Epithelial cell of alveolus of lung (primary cell): Measurements from ENCODE around the gene MYB. TPM values are rescaled to one million over a fixed set of nuclear protein-coding genes. Genes with fewer than 3 reads are reported as not detected.

Experiments used
- total RNA-seq: library from RNA; depleted of rRNA; stranded (reverse); fragments of >200 nt; gene quantifications from 2 replicates; pipeline ENCODE4 v1.2.1, GENCODE V29; 2015

Gene MYB
- total RNA-seq = 2.5 TPM in 1 of 2 replicates, not detected in the other

GRCh38 chr6:135180542-135181332 is at the start of gene MYB:
Gene MYB (plus strand): TSS chr6:135181308. CDS start chr6:135181514, 206 bp downstream.

Other genes with a start within 250 kb of the MYB start
- gene ALDH8A1, start 231.2 kb upstream of the MYB start, total RNA-seq = 0.26 and 0.32 TPM in 2 replicates
- 41.0 and 65.0 TPM in 2 replicates for gene HBS1L, start 126.5 kb upstream of the MYB start, total RNA-seq